IMR-90 (cell line): ENCODE results near the gene TRNAU1AP. TPM values are rescaled to one million over a fixed set of nuclear protein-coding genes. Genes with fewer than 3 reads are reported as not detected.

Experiments
- ATAC-seq: fragments of 200-7000 bp; cut with Tn5 transposase; 2 replicates; pipeline ENCODE4 v1.9.1; 2020; ENCODE audit warnings: low read depth, mild to moderate bottlenecking, moderate library complexity
- BruUV-seq: library from RNA; stranded (reverse); fragments of 400-500 nt; replicated peaks from 2 replicates; lab custom pipeline; 2021; lab: Mats Ljungman, UMichigan
- CTCF ChIA-PET: fragments of 300-600 bp; formaldehyde crosslinking; extraction: SDS; loops from one replicate; lab custom pipeline; 2021; ENCODE audit warnings: antibody characterized with exemption; lab: Yijun Ruan, JAX
- POLR2A ChIA-PET: fragments of 300-600 bp; sonication (Branson Sonifier 250); formaldehyde crosslinking; loops from one replicate; lab custom pipeline; 2022; ENCODE audit warnings: antibody characterized with exemption; ENCODE audit not compliant: unreplicated experiment; lab: Charles Lee
- DNase-seq: peaks from one replicate; pipeline ENCODE4 v3.0.0; 2013
- H2AFZ ChIP-seq: replicated peaks from 2 replicates; pipeline ENCODE3; 2013; ENCODE audit warnings: low read length, mild to moderate bottlenecking; ENCODE audit not compliant: poor library complexity
- H2AK5ac ChIP-seq: 2 replicates; pipeline ENCODE4 v1.6.1; 2013; ENCODE audit warnings: low read depth, low read length, inconsistent platforms
- H2AK9ac ChIP-seq: replicated peaks from 2 replicates; pipeline ENCODE3; 2013; ENCODE audit warnings: mild to moderate bottlenecking, low read depth, low read length, moderate library complexity; ENCODE audit not compliant: poor library complexity
- H2BK120ac ChIP-seq: 2 replicates; pipeline ENCODE4 v1.6.1; 2013; ENCODE audit warnings: low read depth, low read length, inconsistent platforms
- H2BK15ac ChIP-seq: 3 replicates; pipeline ENCODE4 v1.6.1; 2013; ENCODE audit warnings: low read depth, low read length, inconsistent platforms
- H2BK20ac ChIP-seq: 2 replicates; pipeline ENCODE4 v1.6.1; 2013; ENCODE audit warnings: low read depth, mild to moderate bottlenecking, inconsistent platforms, low read length, moderate library complexity
- H2BK5ac ChIP-seq: 2 replicates; pipeline ENCODE4 v1.6.1; 2013; ENCODE audit warnings: mild to moderate bottlenecking, low read depth, low read length, inconsistent platforms; ENCODE audit not compliant: poor library complexity, severe bottlenecking
- H3K14ac ChIP-seq: replicated peaks from 2 replicates; pipeline ENCODE4 v1.6.1; 2013; ENCODE audit warnings: low read depth, low read length, inconsistent platforms
- H3K18ac ChIP-seq: 2 replicates; pipeline ENCODE4 v1.6.1; 2013; ENCODE audit warnings: low read depth, low read length, control low read depth
- H3K23ac ChIP-seq: 2 replicates; pipeline ENCODE4 v1.6.1; 2013; ENCODE audit warnings: low read depth, low read length, inconsistent platforms
- H3K27ac ChIP-seq: 2 replicates; pipeline ENCODE4 v1.5.1; 2013; ENCODE audit warnings: mild to moderate bottlenecking, control low read depth, low read length; ENCODE audit not compliant: insufficient read depth
- H3K27me3 ChIP-seq: 2 replicates; pipeline ENCODE4 v1.6.1; 2013; ENCODE audit warnings: low read length; ENCODE audit not compliant: control insufficient read depth, insufficient read depth
- H3K36me3 ChIP-seq: 2 replicates; pipeline ENCODE4 v1.6.1; 2013; ENCODE audit warnings: low read length, mixed read lengths; ENCODE audit not compliant: control insufficient read depth, insufficient read depth
- H3K4ac ChIP-seq: 2 replicates; pipeline ENCODE4 v1.6.1; 2013; ENCODE audit warnings: low read depth, low read length, inconsistent platforms
- H3K4me1 ChIP-seq: 2 replicates; pipeline ENCODE4 v1.6.1; 2013; ENCODE audit warnings: low read length, mixed read lengths; ENCODE audit not compliant: control insufficient read depth, insufficient read depth
- H3K4me2 ChIP-seq: 2 replicates; pipeline ENCODE4 v1.6.1; 2013; ENCODE audit warnings: low read depth, mild to moderate bottlenecking, control low read depth, low read length, moderate library complexity
- H3K4me3 ChIP-seq: 2 replicates; pipeline ENCODE4 v1.5.1; 2013; ENCODE audit warnings: low read depth, mild to moderate bottlenecking, control low read depth, low read length, moderate library complexity; ENCODE audit not compliant: insufficient read depth
- H3K56ac ChIP-seq: 2 replicates; pipeline ENCODE4 v1.6.1; 2013; ENCODE audit warnings: low read length, inconsistent platforms; ENCODE audit not compliant: insufficient read depth; ENCODE audit errors: extremely low read depth
- H3K79me1 ChIP-seq, 2 experiments: 2 replicates each; pipeline ENCODE4 v1.6.1; 2013; ENCODE audit warnings: low read length in 2 of 2, inconsistent platforms in 1 of 2, low read depth in 1 of 2
- H3K9ac ChIP-seq: 2 replicates; pipeline ENCODE4 v1.6.1; 2013; ENCODE audit warnings: low read depth, low read length, control low read depth
- H3K9me1 ChIP-seq: 2 replicates; pipeline ENCODE4 v1.6.1; 2013; ENCODE audit warnings: low read length, inconsistent platforms; ENCODE audit not compliant: insufficient read depth
- H3K9me3 ChIP-seq: 2 replicates; pipeline ENCODE4 v1.6.1; 2013; ENCODE audit warnings: low read length; ENCODE audit not compliant: control insufficient read depth, insufficient read depth
- H4K20me1 ChIP-seq: 2 replicates; pipeline ENCODE4 v1.6.1; 2013; ENCODE audit warnings: low read length, inconsistent platforms; ENCODE audit not compliant: insufficient read depth
- H4K5ac ChIP-seq: 2 replicates; pipeline ENCODE4 v1.6.1; 2013; ENCODE audit warnings: mild to moderate bottlenecking, low read depth, low read length, control low read depth
- H4K8ac ChIP-seq, 2 experiments: 2 replicates each; pipeline ENCODE4 v1.6.1; 2013; ENCODE audit warnings: low read depth in 2 of 2, low read length in 2 of 2, control low read depth in 1 of 2, inconsistent platforms in 1 of 2
- H4K91ac ChIP-seq: 2 replicates; pipeline ENCODE4 v1.6.1; 2013; ENCODE audit warnings: low read depth, low read length, inconsistent platforms; ENCODE audit not compliant: insufficient read depth
- BHLHE40 ChIP-seq: fragments of 150-350 bp; IDR thresholded peaks from 2 replicates; pipeline ENCODE4 v1.6.1; 2016; ENCODE audit warnings: mild to moderate bottlenecking, low read depth, low read length
- CEBPB ChIP-seq: IDR thresholded peaks from 2 replicates; pipeline ENCODE4 v1.6.1; 2012; ENCODE audit warnings: low read depth, low read length, improper control_type of control experiment
- CHD1 ChIP-seq: IDR thresholded peaks from 2 replicates; pipeline ENCODE4 v1.6.1; 2012; ENCODE audit warnings: low read depth, low read length, improper control_type of control experiment
- FOS ChIP-seq: fragments of 150-350 bp; IDR thresholded peaks from 2 replicates; pipeline ENCODE4 v1.6.1; 2016; ENCODE audit warnings: low read depth, low read length
- MAFK ChIP-seq: IDR thresholded peaks from 2 replicates; pipeline ENCODE4 v1.6.1; 2012; ENCODE audit warnings: low read depth, low read length, improper control_type of control experiment
- MAZ ChIP-seq: IDR thresholded peaks from 2 replicates; pipeline ENCODE4 v1.6.1; 2012; ENCODE audit warnings: low read depth, mild to moderate bottlenecking, low read length, improper control_type of control experiment, moderate library complexity, borderline replicate concordance
- MXI1 ChIP-seq: IDR thresholded peaks from 2 replicates; pipeline ENCODE4 v1.6.1; 2012; ENCODE audit warnings: low read depth, mild to moderate bottlenecking, low read length, moderate library complexity, borderline replicate concordance
- NFE2L2 ChIP-seq: fragments of 150-350 bp; IDR thresholded peaks from 2 replicates; pipeline ENCODE4 v1.6.1; 2016; ENCODE audit warnings: low read depth, mild to moderate bottlenecking, low read length
- RAD21 ChIP-seq: IDR thresholded peaks from 2 replicates; pipeline ENCODE4 v1.6.1; 2012; ENCODE audit warnings: low read length, improper control_type of control experiment
- SMC3 ChIP-seq: fragments of 150-350 bp; IDR thresholded peaks from 2 replicates; pipeline ENCODE4 v1.6.1; 2016; ENCODE audit warnings: low read depth, mild to moderate bottlenecking, antibody characterized with exemption, low read length, moderate library complexity
- WGBS, 2 experiments: methylation state at CpG; one replicate each; pipeline versions ENCODE4 v1.1.5 to v1.1.7; 2013; ENCODE audit warnings: missing lambda C conversion rate in 2 of 2; ENCODE audit not compliant: insufficient read length in 1 of 2; ENCODE audit errors: extremely low coverage in 2 of 2; 5-methylcytosine and 5-hydroxymethylcytosine counted together
- dilution Hi-C: fragments of 300-500 bp; cut with HindIII; formaldehyde crosslinking; loops from one replicate; pipeline ENCODE4 v1.14.3; 2018; ENCODE audit warnings: low sequenced_read_pairs; ENCODE audit not compliant: unreplicated experiment
- in situ Hi-C: fragments of 300-500 bp; cut with MboI; formaldehyde crosslinking; loops from 3 replicates; pipeline ENCODE4 v1.14.3; 2019; ENCODE audit warnings: low sequenced_read_pairs, inconsistent platforms, mixed read lengths
- intact Hi-C: fragments of 100-400 bp; cut with micrococcal nuclease; formaldehyde crosslinking; loops from 2 replicates; pipeline ENCODE4 v1.10.0; 2022
- polyA plus RNA-seq, 3 experiments: library from polyadenylated mRNA; depleted of rRNA; stranded (reverse); fragments of >200 nt; gene quantifications; 2 replicates each; pipeline ENCODE4 v1.2.3, GENCODE V29; 2012; ENCODE audit warnings: low replicate concordance in 1 of 3
- total RNA-seq: library from RNA; depleted of rRNA; stranded (reverse); fragments of >200 nt; gene quantifications from 2 replicates; pipeline ENCODE4 v1.2.3, GENCODE V29; 2012
- TF ChIP-seq, protein P1 (sequence below): fragments of 150-350 bp; IDR thresholded peaks from 2 replicates; pipeline ENCODE4 v1.6.1; 2016; ENCODE audit warnings: low read depth, mild to moderate bottlenecking, low read length, moderate library complexity, borderline replicate concordance
- TF ChIP-seq, protein P2 (sequence below): conservative IDR thresholded peaks from 2 replicates; pipeline ENCODE4 v1.5.1; 2012; ENCODE audit warnings: mild to moderate bottlenecking, low read depth, low read length, improper control_type of control experiment

TRNAU1AP gene
- total and polyA plus RNA-seq, 2 of the 4 experiments (the other 2 are of a cell fraction): 23.3 to 23.8 TPM

DNA sequence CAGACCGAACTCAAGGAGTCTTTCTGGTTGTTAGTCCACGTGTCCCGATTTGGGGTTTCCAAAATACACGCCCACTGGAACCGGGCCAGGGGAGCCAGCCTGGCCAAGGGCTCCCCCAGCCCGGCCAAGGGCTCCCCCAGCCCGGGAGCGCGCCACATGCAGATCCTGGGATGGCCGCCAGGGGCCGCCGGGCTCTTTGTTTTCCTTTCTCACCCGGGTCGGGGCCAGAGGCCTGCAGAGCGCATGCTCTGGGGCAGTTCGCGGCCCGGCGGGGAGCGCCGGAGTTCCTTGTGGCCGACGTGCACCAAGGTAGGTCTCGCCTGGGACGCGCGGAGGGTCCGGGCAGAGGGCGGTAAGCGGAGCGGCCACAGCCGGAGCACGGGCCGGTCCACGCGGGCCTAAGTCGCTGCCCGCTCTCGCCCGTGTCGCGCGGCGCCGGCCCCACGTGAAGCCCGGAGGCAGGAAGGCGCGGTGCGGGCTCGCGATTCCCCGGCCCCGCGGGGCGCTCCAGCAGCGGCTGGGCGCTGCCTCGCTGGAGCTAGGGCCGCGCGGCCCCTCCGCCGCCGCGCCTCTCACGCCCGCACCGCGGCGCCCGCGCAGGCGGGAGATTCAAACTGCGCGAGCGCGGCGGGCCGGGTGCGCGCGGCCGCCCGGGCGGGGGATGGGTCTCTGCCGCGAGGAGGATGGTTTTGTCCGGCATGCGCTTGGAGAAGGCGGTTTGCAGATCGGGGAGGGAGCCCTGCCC is 34.7 kb upstream of the TRNAU1AP start:
- peak overlapping the region; percentile 89 for H2AK9ac ChIP-seq

More for the DNA sequence above, 34.7 kb upstream of the TRNAU1AP start:
- peak overlapping the region; percentile 93 for H2AFZ ChIP-seq
- H3K36me3 ChIP-seq: peaks cover 5% of the 10 kb centered on the region
- H3K18ac ChIP-seq: no peak overlapping the region
- H3K9me3 ChIP-seq: no peaks in the 10 kb centered on the region
- H3K4me2 ChIP-seq: peak overlapping the region; percentile 95
- H3K79me1 ChIP-seq: peaks cover 17 to 42% of the 10 kb centered on the region in 2 experiments
- no peak overlapping the region for H2BK15ac ChIP-seq
- no peak overlapping the region for H2BK120ac ChIP-seq
- H3K23ac ChIP-seq: peak overlapping the region; percentile 64; the same call in 1 of the 2 replicates
- no peaks in the 10 kb centered on the region for H3K27me3 ChIP-seq
- H3K56ac ChIP-seq: 0 out of 2 replicates have a peak overlapping the region, but pooled peaks have one; percentile 25
- peak overlapping the region; percentile 1; the same call in 1 of the 2 replicates for H4K91ac ChIP-seq
- H4K8ac ChIP-seq: peak overlapping the region; percentile 51 to 66; a peak in 1 of 4 replicates
- no TSS peak for BruUV-seq
- H3K9ac ChIP-seq: peak overlapping the region; percentile 70
- peak; percentile 86 for ATAC-seq
- peaks cover 58% of the 10 kb centered on the region for H4K20me1 ChIP-seq
- TF ChIP-seq CHD1 (no peak), SMC3 (peak; percentile 73), MAFK (no peak), FOS (no peak), MAZ (peak; percentile 12; the same call in 1 of the 2 replicates), BHLHE40 (0 out of 2 replicates have a peak, but pooled peaks have one; percentile 10), RAD21 (peak; percentile 72), CEBPB (no peak), MXI1 (peak; percentile 94), NFE2L2 (no peak)
- TF ChIP-seq, protein P1, sequence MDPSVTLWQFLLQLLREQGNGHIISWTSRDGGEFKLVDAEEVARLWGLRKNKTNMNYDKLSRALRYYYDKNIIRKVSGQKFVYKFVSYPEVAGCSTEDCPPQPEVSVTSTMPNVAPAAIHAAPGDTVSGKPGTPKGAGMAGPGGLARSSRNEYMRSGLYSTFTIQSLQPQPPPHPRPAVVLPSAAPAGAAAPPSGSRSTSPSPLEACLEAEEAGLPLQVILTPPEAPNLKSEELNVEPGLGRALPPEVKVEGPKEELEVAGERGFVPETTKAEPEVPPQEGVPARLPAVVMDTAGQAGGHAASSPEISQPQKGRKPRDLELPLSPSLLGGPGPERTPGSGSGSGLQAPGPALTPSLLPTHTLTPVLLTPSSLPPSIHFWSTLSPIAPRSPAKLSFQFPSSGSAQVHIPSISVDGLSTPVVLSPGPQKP: no peak
- TF ChIP-seq, protein P2, sequence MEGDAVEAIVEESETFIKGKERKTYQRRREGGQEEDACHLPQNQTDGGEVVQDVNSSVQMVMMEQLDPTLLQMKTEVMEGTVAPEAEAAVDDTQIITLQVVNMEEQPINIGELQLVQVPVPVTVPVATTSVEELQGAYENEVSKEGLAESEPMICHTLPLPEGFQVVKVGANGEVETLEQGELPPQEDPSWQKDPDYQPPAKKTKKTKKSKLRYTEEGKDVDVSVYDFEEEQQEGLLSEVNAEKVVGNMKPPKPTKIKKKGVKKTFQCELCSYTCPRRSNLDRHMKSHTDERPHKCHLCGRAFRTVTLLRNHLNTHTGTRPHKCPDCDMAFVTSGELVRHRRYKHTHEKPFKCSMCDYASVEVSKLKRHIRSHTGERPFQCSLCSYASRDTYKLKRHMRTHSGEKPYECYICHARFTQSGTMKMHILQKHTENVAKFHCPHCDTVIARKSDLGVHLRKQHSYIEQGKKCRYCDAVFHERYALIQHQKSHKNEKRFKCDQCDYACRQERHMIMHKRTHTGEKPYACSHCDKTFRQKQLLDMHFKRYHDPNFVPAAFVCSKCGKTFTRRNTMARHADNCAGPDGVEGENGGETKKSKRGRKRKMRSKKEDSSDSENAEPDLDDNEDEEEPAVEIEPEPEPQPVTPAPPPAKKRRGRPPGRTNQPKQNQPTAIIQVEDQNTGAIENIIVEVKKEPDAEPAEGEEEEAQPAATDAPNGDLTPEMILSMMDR: peak; percentile 91
- H2BK20ac ChIP-seq: no peak overlapping the region
- peak; percentile 81 for DNase-seq
- WGBS, 2 experiments: 0% methylated on average over 54 of the region's 92 CpGs; no CpG with 5 or more reads in 1 of the 2 experiments
- H2BK5ac ChIP-seq: peak overlapping the region; percentile 73
- peaks cover 9% of the 10 kb centered on the region for H3K4me1 ChIP-seq
- intact Hi-C loops: loop anchor here (1.0 to 5.0 kb wide), 3 partner anchors 64 to 359 kb away; no protein-coding TSS in a partner anchor
- peak overlapping the region; percentile 61 for H3K4ac ChIP-seq
- peak overlapping the region; percentile 39 for H3K14ac ChIP-seq
- ChIA-PET CTCF (interaction anchor here (1.2 kb wide), 1 partner anchor 84 kb away, joined by 7 read pairs; no protein-coding TSS in a partner anchor), POLR2A (interaction anchor here (0.7 to 0.9 kb wide), 2 partner anchors 10 to 64 kb away, joined by 4 to 6 read pairs; no protein-coding TSS in a partner anchor)
- in situ Hi-C loops: loop anchor here (5.0 kb wide), 1 partner anchor 84 kb away; no protein-coding TSS in a partner anchor
- peak overlapping the region; percentile 78 for H3K4me3 ChIP-seq
- dilution Hi-C loops: no loop called here
- peak overlapping the region; percentile 76 for H3K27ac ChIP-seq
- peak overlapping the region; percentile 8; the same call in 1 of the 2 replicates for H4K5ac ChIP-seq
- H2AK5ac ChIP-seq: peak overlapping the region; percentile 42; the same call in 1 of the 2 replicates
- H3K9me1 ChIP-seq: no peaks in the 10 kb centered on the region; the same call in 1 of the 2 replicates
